ENCODE results near the gene RAD51B. TPM values are rescaled to one million over a fixed set of nuclear protein-coding genes. Genes with fewer than 3 reads are reported as not detected.

RAD51B gene
- total RNA-seq, 1 experiment from 2014 or later = 13.3 TPM

- H3K9me3 ChIP-seq (replicated peaks) = no peaks in the 10 kb centered on the region
- H3K4me3 ChIP-seq = no peak overlapping the region
- peaks cover 14% of the 10 kb centered on the region for H3K4me1 ChIP-seq
- H3K27ac ChIP-seq = no peak overlapping the region
- no peaks in the 10 kb centered on the region for H3K27me3 ChIP-seq
- H3K36me3 ChIP-seq = no peaks in the 10 kb centered on the region
- no peak for DNase-seq
Observed at GRCh38 chr14:68726093-68726695, 906.6 kb downstream of the RAD51B start.

- no peak for DNase-seq
- H3K4me1 ChIP-seq = peaks cover 19% of the 10 kb centered on the region
Observed at GRCh38 chr14:68727315-68728047, 907.9 kb downstream of the RAD51B start.

GRCh38 chr14:68728342-68729106, 908.9 kb downstream of the RAD51B start:
- no peaks in the 10 kb centered on the region for H3K36me3 ChIP-seq
- DNase-seq = no peak

More at GRCh38 chr14:68727315-68728047, 907.9 kb downstream of the RAD51B start:
- Histone ChIP-seq H3K27me3 (no peaks in the 10 kb centered on the region), H3K36me3 (no peaks in the 10 kb centered on the region), H3K27ac (no peak overlapping the region), H3K9me3 (replicated peaks) (no peaks in the 10 kb centered on the region), H3K4me3 (no peak overlapping the region)

GRCh38 chr14:68729556-68729955, 910.0 kb downstream of the RAD51B start:
- Histone ChIP-seq H3K36me3 (no peaks in the 10 kb centered on the region), H3K4me1 (peaks cover 19% of the 10 kb centered on the region), H3K4me3 (no peak overlapping the region), H3K27ac (no peak overlapping the region), H3K27me3 (no peaks in the 10 kb centered on the region), H3K9me3 (replicated peaks) (no peaks in the 10 kb centered on the region)
- DNase-seq = no peak

More at GRCh38 chr14:68728342-68729106, 908.9 kb downstream of the RAD51B start:
- Histone ChIP-seq H3K4me1 (peaks cover 19% of the 10 kb centered on the region), H3K4me3 (no peak overlapping the region), H3K9me3 (replicated peaks) (no peaks in the 10 kb centered on the region), H3K27ac (no peak overlapping the region), H3K27me3 (no peaks in the 10 kb centered on the region)

DNA sequence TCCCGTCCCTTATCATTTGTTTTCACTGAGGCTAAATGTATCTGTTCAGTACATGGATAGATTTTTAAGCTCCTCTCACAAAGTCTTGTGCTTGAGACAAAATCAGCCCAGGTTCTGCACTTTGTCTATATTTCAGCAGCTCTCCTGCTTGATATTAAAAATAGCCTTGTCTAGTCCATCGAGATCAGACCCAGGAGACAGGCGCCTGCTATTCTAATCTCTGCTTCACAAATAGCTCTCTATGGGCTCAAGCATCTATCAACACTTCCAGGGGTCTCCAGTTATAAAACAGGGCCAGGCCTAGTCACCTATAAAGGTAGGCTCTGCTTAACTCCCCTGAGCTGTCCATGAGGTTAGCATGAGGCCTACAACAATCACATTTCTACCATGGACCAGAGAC, 910.8 kb downstream of the RAD51B start:
- Histone ChIP-seq H3K4me3 (no peak overlapping the region), H3K9me3 (replicated peaks) (no peaks in the 10 kb centered on the region), H3K27ac (no peak overlapping the region), H3K4me1 (peaks cover 19% of the 10 kb centered on the region), H3K36me3 (no peaks in the 10 kb centered on the region), H3K27me3 (no peaks in the 10 kb centered on the region)
- DNase-seq = no peak

GRCh38 chr14:68730811-68731425, 911.3 kb downstream of the RAD51B start:
- H3K4me3 ChIP-seq = no peak overlapping the region
- DNase-seq = peak; percentile 46 to 74
- peak overlapping the region; percentile 43 for H3K27ac ChIP-seq
- no peaks in the 10 kb centered on the region for H3K27me3 ChIP-seq
- no peaks in the 10 kb centered on the region for H3K36me3 ChIP-seq
- H3K9me3 ChIP-seq (replicated peaks) = no peaks in the 10 kb centered on the region
- H3K4me1 ChIP-seq = peaks cover 20% of the 10 kb centered on the region

DNA sequence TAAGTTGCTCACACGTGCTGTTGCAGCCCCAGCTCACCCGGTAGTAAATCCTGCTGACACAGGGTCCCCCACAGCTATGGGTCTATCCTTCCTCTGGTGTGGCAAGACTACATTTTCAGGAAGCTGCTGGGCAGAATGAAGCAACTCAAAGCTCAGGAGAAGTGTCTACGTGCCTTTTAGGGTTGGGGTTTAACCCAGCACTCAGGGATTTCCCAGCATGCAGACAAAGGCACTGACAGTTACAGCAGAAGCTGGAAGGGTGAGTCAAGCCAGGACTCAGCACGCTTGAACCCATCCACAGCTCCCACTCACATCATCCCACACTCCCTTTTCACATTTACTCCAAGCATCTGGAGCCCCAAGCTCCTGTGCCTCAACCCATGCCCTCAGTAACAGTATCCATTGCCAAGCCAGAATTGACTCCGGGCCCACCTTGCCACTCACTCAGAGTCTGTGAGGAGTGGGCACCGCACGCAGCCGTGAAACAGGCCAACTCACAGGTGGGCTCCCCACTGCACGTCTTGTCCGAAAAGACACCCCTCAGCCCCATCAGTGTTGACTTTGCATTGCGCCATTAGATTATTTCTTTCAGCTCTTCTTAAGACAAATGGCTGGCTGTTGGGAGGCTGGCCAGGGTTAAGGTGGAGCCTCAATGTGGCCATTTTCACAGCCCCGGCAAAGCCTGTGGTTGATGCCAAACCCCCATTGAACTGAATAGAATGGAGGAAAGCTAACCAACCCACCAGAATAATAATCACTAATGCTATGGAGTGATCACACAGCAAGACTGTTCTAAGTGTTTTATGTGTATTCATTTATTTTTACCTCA, 913.7 kb downstream of the RAD51B start:
- H3K9me3 ChIP-seq (replicated peaks) = no peaks in the 10 kb centered on the region
- H3K4me3 ChIP-seq = no peak overlapping the region
- H3K36me3 ChIP-seq = no peaks in the 10 kb centered on the region
- no peak for DNase-seq
- peaks cover 30% of the 10 kb centered on the region for H3K4me1 ChIP-seq
- H3K27me3 ChIP-seq = no peaks in the 10 kb centered on the region
- no peak overlapping the region for H3K27ac ChIP-seq

DNA sequence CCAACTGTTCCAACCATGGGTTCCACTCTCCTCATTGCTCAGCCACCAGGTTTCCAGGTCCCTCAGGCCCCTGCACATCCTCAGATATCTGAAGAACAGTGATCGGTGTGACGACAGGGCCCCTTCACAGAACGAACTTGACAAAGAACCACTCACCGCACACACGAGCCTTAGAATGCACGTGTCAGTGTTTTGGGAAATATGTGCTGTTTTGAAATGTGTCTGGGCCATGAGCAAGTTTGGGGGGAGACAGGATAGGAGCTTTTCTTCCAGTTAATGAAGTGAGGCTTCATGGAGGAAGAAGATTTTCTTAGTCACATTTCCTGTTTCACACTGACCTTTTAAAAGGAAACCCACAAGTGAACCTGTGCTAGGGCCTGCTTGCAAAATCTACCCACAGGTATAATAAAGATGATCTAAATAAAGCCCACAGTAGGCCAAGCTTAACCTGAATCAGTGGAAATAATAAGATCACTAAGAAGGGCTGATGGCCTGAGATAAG, 914.7 kb downstream of the RAD51B start:
- peaks cover 30% of the 10 kb centered on the region for H3K4me1 ChIP-seq
- DNase-seq = no peak
- H3K27me3 ChIP-seq = no peaks in the 10 kb centered on the region
- H3K4me3 ChIP-seq = no peak overlapping the region
- no peaks in the 10 kb centered on the region for H3K9me3 ChIP-seq (replicated peaks)
- no peaks in the 10 kb centered on the region for H3K36me3 ChIP-seq
- H3K27ac ChIP-seq = no peak overlapping the region

GRCh38 chr14:68735856-68736255, 916.3 kb downstream of the RAD51B start:
- H3K27ac ChIP-seq = no peak overlapping the region
- H3K4me3 ChIP-seq = no peak overlapping the region
- H3K4me1 ChIP-seq = peaks cover 25% of the 10 kb centered on the region
- no peaks in the 10 kb centered on the region for H3K27me3 ChIP-seq
- no peaks in the 10 kb centered on the region for H3K36me3 ChIP-seq
- no peak for DNase-seq
- no peaks in the 10 kb centered on the region for H3K9me3 ChIP-seq (replicated peaks)

- peak in 1 of 2 experiments; percentile 13 for DNase-seq
- no peaks in the 10 kb centered on the region for H3K9me3 ChIP-seq (replicated peaks)
- H3K27me3 ChIP-seq = no peaks in the 10 kb centered on the region
- H3K27ac ChIP-seq = no peak overlapping the region
- no peak overlapping the region for H3K4me3 ChIP-seq
- no peaks in the 10 kb centered on the region for H3K36me3 ChIP-seq
- H3K4me1 ChIP-seq = peaks cover 19% of the 10 kb centered on the region
Observed at GRCh38 chr14:68736471-68736871, 916.9 kb downstream of the RAD51B start.

DNA sequence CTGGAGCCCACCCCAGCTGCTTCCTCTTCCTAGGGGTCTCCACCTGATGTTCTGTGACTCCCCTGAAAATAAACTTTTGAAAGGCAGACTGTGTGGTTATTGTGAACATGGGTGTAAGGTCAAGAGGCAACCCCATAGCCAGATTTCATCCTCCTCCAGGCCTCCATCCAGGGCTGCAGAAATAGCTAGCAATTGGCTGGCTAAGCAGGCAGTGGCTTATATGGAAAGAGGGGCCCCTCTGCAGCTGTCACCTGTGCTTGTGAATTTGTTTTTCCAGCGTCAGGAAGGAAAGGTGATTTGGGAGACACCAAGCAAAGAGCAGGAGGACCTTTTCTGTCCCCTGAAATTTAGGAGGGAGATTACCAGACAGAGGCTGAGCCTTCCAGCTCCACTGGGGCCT, 917.5 kb downstream of the RAD51B start:
- H3K4me1 ChIP-seq = peaks cover 16% of the 10 kb centered on the region
- H3K4me3 ChIP-seq = no peak overlapping the region
- peak in 1 of 2 experiments; percentile 41 for DNase-seq
- H3K27me3 ChIP-seq = no peaks in the 10 kb centered on the region
- H3K27ac ChIP-seq = no peak overlapping the region
- H3K9me3 ChIP-seq (replicated peaks) = no peaks in the 10 kb centered on the region
- H3K36me3 ChIP-seq = no peaks in the 10 kb centered on the region

GRCh38 chr14:68738559-68738958, 919.0 kb downstream of the RAD51B start:
- H3K27ac ChIP-seq = no peak overlapping the region
- DNase-seq = no peak
- H3K9me3 ChIP-seq (replicated peaks) = no peaks in the 10 kb centered on the region
- no peak overlapping the region for H3K4me3 ChIP-seq
- peaks cover 16% of the 10 kb centered on the region for H3K4me1 ChIP-seq
- H3K36me3 ChIP-seq = no peaks in the 10 kb centered on the region
- H3K27me3 ChIP-seq = no peaks in the 10 kb centered on the region

GRCh38 chr14:68739701-68740100, 920.1 kb downstream of the RAD51B start:
- no peak overlapping the region for H3K27ac ChIP-seq

More at GRCh38 chr14:68739701-68740100, 920.1 kb downstream of the RAD51B start:
- Histone ChIP-seq H3K4me3 (no peak overlapping the region), H3K36me3 (no peaks in the 10 kb centered on the region), H3K4me1 (peaks cover 16% of the 10 kb centered on the region), H3K9me3 (replicated peaks) (no peaks in the 10 kb centered on the region), H3K27me3 (no peaks in the 10 kb centered on the region)
- no peak for DNase-seq

Data from SJCRH30 (cell line).